ENCODE measurements around the gene STX16.

- TF ChIP-seq CEBPB (IDR thresholded peaks at IDR 0.05) (no peak), NFIC (IDR thresholded peaks at IDR 0.05) (no peak), EP300 (IDR thresholded peaks at IDR 0.05; ENCODE audit: borderline replicate concordance) (no peak), ZBTB7A (IDR thresholded peaks at IDR 0.05; ENCODE audit: low read depth) (no peak), REST (IDR thresholded peaks at IDR 0.05; ENCODE audit: low read depth) (no peak), YY1 (IDR thresholded peaks at IDR 0.05; ENCODE audit: low read depth) (peak; percentile 63; the same call in 1 of the 2 replicates), CREB1 (IDR thresholded peaks at IDR 0.05; ENCODE audit: low read depth) (no peak), RAD21 (IDR thresholded peaks at IDR 0.05; ENCODE audit: low read depth) (no peak)
Measured at GRCh38 chr20:58692579-58693225, 41.6 kb downstream of the STX16 start, which contains the start of gene NPEPL1.
